ENCODE data around the gene NFASC. TPM values are rescaled to one million over a fixed set of nuclear protein-coding genes. Genes with fewer than 3 reads are reported as not detected.

Gene NFASC
- polyA plus RNA-seq, 3 donors, result 17.2 to 22.5 (median 18.6) TPM

DNA sequence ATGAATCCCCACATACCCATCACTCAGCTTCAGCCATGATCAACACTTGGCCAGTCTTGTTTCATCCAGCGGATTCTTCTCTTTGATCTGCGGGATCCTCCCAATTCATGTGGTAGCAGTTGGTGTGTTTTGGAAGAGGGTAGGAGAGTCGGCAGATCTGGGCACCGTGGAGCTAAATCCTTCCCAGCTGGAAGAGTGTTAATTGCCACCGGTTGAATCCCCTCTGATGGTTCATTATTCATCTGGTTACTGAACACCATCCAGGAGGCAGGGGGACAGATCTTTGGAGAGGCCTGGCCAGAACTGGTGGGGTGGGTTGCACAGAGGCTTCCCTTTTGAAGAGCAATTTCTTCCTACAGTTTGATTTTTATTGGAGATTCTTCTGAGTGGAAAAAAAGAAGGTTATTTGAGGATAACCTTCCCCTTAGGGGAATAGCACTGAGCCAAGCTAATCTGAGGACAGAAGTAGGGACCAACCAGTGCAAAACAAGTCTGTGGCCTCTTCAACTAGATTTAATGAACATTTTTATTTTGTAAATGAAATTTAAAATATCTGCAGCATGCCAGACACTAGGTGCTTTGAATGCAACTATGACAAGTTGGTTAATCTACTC lies 8.1 kb downstream of the NFASC start:
- DNase-seq (ENCODE audit: extremely low read depth in 1 of 11, low read depth in 9 of 11, low spot score in 4 of 11), result peak in 1 of 11 donors; percentile 8

- DNase-seq (ENCODE audit: extremely low read depth in 1 of 11, low read depth in 9 of 11, low spot score in 4 of 11), result peak in 10 of 11 donors; percentile 26 to 60 (median 43)
Observed at GRCh38 chr1:204879351-204879750, 8.7 kb downstream of the NFASC start.

- DNase-seq (ENCODE audit: extremely low read depth in 1 of 11, low read depth in 9 of 11, low spot score in 4 of 11), result no peak
Observed at GRCh38 chr1:204880906-204881305, 10.2 kb downstream of the NFASC start.

GRCh38 chr1:204882479-204882878 lies 11.8 kb downstream of the NFASC start:
- DNase-seq (ENCODE audit: extremely low read depth in 1 of 11, low read depth in 9 of 11, low spot score in 4 of 11), result no peak

DNA sequence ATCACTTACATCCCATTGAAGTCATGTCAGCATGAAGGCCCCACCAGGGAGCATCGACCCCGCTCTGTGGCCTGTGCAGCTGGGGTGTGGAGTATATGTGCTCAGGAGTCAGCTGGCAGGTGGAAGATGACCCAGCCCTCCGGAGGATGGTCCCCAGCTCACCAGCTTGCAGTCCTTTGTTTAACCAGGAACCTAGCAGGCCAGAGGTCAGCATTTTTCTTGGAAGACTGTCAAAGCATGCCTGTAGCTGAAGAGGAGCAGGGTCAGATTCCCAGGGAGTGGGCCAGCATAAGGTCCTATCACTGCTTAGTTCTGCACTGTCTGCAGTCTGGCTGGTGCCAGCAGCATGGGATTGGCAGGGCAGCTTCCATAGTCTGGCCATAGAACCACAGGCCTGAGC lies 12.7 kb downstream of the NFASC start:
- DNase-seq (ENCODE audit: extremely low read depth in 1 of 11, low read depth in 9 of 11, low spot score in 4 of 11), result no peak

- no peak for DNase-seq (ENCODE audit: extremely low read depth in 1 of 11, low read depth in 9 of 11, low spot score in 4 of 11)
Observed at GRCh38 chr1:204885288-204885711, 14.6 kb downstream of the NFASC start.

- DNase-seq (ENCODE audit: extremely low read depth in 1 of 11, low read depth in 9 of 11, low spot score in 4 of 11), result no peak
Observed at GRCh38 chr1:204885790-204886189, 15.1 kb downstream of the NFASC start.

GRCh38 chr1:204887846-204888245 lies 17.2 kb downstream of the NFASC start:
- no peak for DNase-seq (ENCODE audit: extremely low read depth in 1 of 11, low read depth in 9 of 11, low spot score in 4 of 11)

- no peak for DNase-seq (ENCODE audit: extremely low read depth in 1 of 11, low read depth in 9 of 11, low spot score in 4 of 11)
Observed at GRCh38 chr1:204888294-204888693, 17.6 kb downstream of the NFASC start.

DNA sequence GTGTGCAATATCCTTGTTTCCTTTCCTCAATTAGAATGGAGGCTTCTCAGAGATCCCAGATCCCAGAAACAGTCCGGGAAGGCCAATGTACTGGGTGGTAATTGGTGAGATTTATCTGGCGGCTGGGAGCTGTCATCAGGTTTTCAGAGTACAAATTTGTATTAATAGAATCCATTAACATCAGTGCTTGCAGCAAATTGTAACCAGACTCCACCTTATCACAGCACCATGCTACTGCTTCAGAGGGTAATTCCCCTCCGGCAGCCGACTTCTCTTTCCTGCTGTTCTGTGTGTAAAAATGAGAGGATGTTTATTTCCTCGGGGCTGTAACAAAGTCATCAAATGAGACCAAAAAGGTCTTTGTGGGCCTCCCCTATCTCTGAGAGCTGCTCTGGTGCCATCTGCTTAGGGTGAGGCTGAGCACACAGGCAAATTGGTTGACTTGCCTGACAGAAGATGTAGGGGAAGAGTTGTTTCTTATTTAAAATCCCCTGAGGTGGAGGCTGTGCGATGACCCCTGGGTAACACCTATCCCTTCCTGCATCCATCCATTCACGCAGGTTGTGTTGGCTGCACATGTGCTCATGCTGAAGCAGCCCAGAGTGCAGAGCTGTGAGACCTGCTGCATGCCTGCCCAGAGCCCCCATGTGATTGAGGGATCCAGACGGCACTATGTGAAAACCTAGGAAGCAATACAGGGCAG lies 19.2 kb downstream of the NFASC start:
- DNase-seq (ENCODE audit: extremely low read depth in 1 of 11, low read depth in 9 of 11, low spot score in 4 of 11), result no peak

GRCh38 chr1:204891860-204892259 lies 21.2 kb downstream of the NFASC start:
- DNase-seq (ENCODE audit: extremely low read depth in 1 of 11, low read depth in 9 of 11, low spot score in 4 of 11), result no peak

- no peak for DNase-seq (ENCODE audit: extremely low read depth in 1 of 11, low read depth in 9 of 11, low spot score in 4 of 11)
Observed at GRCh38 chr1:204894031-204894430, 23.4 kb downstream of the NFASC start.

GRCh38 chr1:204894606-204895005 lies 23.9 kb downstream of the NFASC start:
- DNase-seq (ENCODE audit: extremely low read depth in 1 of 11, low read depth in 9 of 11, low spot score in 4 of 11), result no peak

DNA sequence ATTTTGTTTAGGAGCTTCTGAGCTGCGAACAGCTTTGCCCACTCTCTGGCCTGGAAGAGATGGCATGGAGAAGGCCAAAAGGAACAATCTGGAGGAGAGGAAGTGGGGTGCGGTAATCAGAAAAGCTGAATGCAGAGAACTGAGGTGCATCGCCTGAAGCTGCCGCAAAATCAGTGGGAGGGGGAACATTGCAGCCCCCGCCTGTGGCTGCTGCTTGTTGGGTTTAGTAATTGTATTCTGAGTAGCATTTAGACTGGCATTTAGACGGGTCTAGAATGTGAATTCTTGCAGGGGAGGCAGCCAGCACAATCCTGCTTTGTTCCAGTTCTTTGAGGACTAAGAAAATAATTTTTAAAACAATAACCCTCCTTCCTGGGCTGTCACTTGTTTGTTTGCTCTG lies 25.4 kb downstream of the NFASC start:
- DNase-seq (ENCODE audit: extremely low read depth in 1 of 11, low read depth in 9 of 11, low spot score in 4 of 11), result no peak

GRCh38 chr1:204896787-204897469 lies 26.3 kb downstream of the NFASC start:
- DNase-seq (ENCODE audit: extremely low read depth in 1 of 11, low read depth in 9 of 11, low spot score in 4 of 11), result no peak

- no peak for DNase-seq (ENCODE audit: extremely low read depth in 1 of 11, low read depth in 9 of 11, low spot score in 4 of 11)
Observed at GRCh38 chr1:204900721-204901120, 30.1 kb downstream of the NFASC start.

GRCh38 chr1:204902671-204903070 lies 32.0 kb downstream of the NFASC start:
- no peak for DNase-seq (ENCODE audit: extremely low read depth in 1 of 11, low read depth in 9 of 11, low spot score in 4 of 11)

- DNase-seq (ENCODE audit: extremely low read depth in 1 of 11, low read depth in 9 of 11, low spot score in 4 of 11), result no peak
Observed at GRCh38 chr1:204904228-204904810, 33.7 kb downstream of the NFASC start.

DNA sequence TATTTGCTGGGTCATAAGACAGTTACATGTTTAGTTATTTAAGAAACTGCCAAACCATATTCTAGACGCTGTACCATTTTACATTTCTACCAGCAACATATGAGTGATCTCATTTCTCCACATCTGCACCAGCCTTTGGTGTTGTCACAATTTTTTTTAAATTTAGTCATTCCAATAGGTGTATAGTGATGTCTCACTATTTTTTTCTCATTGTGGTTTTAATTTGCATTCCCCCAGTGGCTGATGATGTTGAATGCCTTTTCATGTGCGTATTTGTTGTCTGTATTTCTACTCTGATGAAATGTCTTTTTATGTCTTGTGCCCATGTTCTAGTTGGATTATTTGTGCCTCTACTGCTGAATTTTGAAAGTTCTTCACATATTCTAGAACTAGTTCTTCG lies 38.4 kb downstream of the NFASC start:
- DNase-seq (ENCODE audit: extremely low read depth in 1 of 11, low read depth in 9 of 11, low spot score in 4 of 11), result no peak

- no peak for DNase-seq (ENCODE audit: extremely low read depth in 1 of 11, low read depth in 9 of 11, low spot score in 4 of 11)
Observed at GRCh38 chr1:204915861-204916495, 45.3 kb downstream of the NFASC start.
